Inflammatory macrophage (primary cell): Measurements from ENCODE around the gene EIF1.
A peak's percentile ranks its signal among the peaks of the same experiment; 100 is the strongest.

Experiments
- DNase-seq, 2 donors: peaks; one replicate each; pipeline ENCODE4 v3.0.0-alpha.2; 2020 to 2022

EIF1 gene

DNA sequence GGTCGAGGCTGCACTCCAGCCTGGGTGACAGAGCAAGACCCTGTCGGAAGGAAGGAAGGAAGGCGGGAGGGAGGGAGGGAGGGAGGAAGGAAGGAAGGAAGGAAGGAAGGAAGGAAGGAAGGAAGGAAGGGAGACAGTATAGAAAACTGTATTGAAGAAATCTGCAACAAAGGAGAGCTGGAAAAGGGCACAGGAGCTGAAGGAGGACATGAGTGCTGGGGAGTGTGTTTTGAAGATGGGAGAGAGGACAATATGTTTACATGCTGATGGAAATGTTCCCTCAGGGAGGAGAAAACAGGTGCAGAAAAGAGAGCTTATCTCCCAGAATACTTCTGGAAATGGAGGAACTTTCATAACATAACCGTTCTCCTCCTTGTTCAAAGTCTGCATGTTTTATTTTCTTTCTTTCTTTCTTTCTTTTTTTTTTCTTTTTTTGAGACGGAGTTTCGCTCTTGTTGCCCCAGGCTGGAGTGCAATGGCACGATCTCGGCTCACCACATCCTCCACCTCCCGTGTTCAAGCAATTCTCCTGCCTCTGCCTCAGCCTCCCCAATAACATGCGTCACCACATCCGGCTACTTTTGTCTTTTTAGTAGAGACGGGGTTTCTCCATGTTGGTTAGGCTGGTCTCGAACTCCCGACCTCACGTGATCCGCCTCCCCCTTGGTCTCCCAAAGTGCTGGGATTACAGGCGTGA lies 48.4 kb downstream of the EIF1 start:
- DNase-seq = no peak

DNA sequence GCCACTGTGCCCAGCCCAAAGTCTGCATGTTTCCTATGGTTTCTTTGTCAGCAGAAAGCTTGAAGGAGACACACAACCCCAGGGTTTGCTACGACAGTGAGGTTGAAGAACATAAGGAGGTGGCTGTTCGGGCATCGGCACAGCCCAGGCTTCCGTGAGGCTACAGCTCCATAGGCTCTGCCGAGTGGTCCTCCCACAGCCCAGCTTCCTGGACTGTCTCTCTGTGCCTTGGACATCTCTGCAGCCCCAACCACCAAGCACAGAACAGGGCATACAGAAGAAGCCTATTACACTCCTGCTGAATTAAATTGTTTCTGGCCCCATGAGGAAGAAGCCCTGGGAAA lies 49.0 kb downstream of the EIF1 start:
- no peak for DNase-seq

DNA sequence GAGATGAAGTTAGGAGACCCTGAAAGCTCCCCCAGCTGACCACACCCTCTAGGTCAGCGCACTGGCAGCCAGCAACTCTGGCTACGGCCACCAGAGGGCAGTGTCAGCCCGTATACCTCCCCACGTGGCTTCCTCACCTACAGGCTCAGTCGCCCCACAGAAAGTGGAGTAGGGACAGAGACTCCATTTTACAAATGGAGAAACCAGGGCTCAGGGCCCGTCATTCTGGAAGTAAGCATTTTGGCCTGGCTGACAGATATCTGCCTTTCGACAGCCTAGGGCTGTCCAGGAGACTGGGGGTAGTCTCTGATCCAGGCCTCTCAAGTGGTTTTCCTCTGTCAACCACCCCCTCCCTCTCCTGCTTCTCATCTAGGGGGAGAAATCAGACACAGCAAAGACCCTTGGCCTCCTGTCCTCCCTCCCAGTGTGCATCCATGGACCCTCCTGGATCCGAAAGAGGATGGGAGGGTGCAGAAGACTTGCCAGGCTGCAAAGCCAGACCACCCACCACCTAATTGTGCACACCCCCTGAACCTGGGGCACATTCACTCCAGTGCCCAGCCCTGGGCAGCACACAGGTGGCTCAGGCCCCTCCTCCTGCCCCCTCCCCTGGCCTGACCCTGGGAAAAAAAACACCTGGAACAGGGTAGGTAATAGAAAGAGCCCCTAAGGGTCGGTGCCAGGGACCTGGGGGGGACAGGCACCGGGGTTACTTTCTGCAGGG lies 49.6 kb downstream of the EIF1 start:
- peak; percentile 78 to 83 for DNase-seq

DNA sequence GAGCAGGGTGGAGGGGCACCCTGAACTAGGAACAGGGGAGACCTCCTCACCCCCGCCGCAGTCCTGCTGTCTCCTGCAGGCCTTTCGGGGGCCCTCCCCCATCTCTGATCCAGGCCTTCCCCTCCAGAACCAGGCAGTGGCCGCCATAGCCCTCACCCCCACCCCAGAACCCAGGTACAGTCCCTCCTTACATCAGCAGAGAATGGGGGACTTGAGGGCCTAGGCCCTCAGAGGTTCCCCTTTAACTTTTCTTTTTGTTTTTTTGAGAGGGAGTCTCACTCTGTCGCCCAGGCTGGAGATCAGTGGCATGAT lies 50.1 kb downstream of the EIF1 start:
- no peak for DNase-seq

DNA sequence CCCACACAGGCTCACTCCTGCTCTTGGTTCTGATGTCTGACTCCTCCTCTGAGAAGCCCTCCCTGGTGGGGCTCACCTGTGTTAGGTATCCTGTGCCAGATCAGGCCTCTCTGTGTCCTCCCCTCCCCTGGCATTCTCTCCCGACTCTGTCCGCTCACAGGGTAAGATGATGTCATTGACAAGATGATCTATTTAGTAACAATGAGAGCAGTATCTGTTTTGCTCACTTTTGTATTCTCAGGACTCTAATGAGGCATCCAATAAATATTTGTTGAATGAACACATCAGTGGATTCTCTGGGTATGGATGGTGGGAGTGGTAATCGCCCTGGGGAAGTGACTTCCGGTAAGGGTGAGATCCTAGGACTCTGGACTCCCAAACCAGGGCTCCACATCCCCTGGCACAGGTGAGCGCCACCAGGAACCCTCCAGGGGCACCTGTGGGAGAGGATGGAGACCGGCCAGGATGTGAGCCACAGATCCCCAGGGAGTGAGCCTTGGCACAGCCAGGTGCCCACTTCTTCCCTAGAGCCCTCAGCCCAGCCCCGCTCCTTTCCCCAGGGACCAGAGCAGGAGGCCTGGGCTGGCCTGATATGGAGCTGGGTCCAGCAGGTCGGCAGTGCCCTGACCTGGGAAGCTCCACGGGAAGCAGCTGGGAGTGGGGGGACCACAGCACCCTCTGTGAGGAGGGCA lies 51.1 kb downstream of the EIF1 start:
- DNase-seq = no peak

DNA sequence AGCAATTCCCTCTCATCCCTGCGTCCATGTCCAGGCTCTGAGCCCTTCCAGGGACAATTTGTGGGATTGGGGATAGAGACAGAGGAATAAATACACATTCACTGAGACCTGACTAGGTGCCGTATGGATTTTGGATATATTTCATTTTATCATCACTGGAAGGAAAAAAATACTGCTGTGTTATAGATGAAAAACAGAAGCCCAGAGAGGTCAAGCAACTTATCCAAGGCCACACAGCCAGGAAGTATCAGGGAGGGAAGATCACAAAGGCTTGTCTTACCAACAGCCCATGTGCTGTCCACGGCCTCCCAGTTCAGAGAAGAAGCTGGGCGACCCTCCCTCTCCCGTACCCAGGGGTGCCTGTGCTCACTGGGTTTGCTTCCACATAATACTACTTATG lies 51.8 kb downstream of the EIF1 start:
- DNase-seq = no peak

DNA sequence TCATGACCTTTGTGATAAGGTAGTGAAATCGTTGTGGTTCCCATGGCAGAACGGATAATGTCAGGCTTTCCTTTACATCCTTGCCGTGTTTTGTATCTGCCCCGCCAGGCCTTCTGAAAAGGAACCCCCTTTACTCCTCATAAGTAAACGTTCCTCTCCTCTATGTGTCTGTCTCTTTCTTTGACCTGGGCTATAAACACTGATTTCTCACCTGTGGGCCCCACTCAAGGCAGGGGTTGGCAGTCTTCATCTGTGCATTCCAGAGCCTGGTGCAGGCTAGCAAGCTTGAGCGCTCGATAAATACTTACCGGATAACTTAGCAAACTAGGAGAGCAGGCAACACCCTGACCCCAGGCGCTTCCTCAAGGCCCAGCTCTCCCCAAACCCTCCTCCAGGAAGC lies 53.0 kb downstream of the EIF1 start:
- no peak for DNase-seq
